ENCODE measurements around the gene LHX1.

DNA sequence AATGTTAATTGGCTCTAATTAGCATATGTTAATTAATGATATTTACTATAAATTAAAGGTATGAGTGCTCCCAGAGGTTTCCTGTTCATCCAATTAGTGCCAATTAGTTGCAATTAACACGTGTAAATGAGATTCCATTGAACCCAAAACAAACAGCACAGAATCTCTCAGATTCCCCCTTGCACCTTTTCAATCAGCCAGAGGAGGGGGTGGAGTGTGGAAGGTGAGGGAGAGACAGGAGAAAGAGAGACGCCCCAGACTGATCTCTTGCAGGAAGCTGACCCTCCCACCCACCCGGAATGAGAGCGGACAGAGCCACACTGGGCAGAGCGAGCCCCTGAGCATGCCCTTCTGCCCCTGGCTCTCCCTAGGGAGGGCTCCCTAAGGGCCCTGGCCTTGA lies 24.1 kb upstream of the LHX1 start:
- TF ChIP-seq YY1 (IDR thresholded peaks at IDR 0.05; ENCODE audit: insufficient read depth, insufficient read length), result no peak
- TF ChIP-seq ZNF274 (IDR thresholded peaks at IDR 0.05; ENCODE audit: low read depth, low read length), result no peak
